K562 (cell line): Measurements from ENCODE around the gene PRSS1. TPM values are rescaled to one million over a fixed set of nuclear protein-coding genes. Genes with fewer than 3 reads are reported as not detected.

Experiments
- ATAC-seq: fragments of 200-7000 bp; cut with Tn5 transposase; 3 replicates; pipeline ENCODE4 v1.9.1; 2020; ENCODE audit warnings: moderate library complexity
- BruUV-seq: library from RNA; stranded (reverse); fragments of 400-500 nt; replicated peaks from 2 replicates; lab custom pipeline; 2021; lab: Mats Ljungman, UMichigan
- CTCF ChIA-PET: fragments of 300-600 bp; formaldehyde crosslinking; extraction: SDS; loops from one replicate; lab custom pipeline; 2021; ENCODE audit warnings: low intra/inter-chr PET ratio; lab: Yijun Ruan, JAX
- POLR2A ChIA-PET: fragments of 300-600, 350-650 bp; sonication (Branson Sonifier 250); formaldehyde crosslinking; extraction: SDS; loops from one replicate; lab custom pipeline; 2021; ENCODE audit warnings: antibody characterized with exemption, inconsistent platforms; lab: Yijun Ruan, JAX
- DNase-seq, 4 experiments: peaks; one replicate each; pipeline versions ENCODE4 v3.0.0 to v3.0.0-alpha.2; 2011 to 2018; ENCODE audit warnings: low spot score in 3 of 4, mixed read lengths in 3 of 4; ENCODE audit errors: extremely low read depth in 1 of 4
- FAIRE-seq: peaks from 2 replicates; lab custom pipeline; 2011; peaks lifted over from hg19 to GRCh38; lab: Jason Lieb, UNC
- H2AFZ ChIP-seq: 2 replicates; pipeline ENCODE4 v1.6.0; 2011; ENCODE audit warnings: low read depth, low read length, control low read depth, inconsistent platforms
- H3K27ac ChIP-seq: fragments of 200-600 bp; 3 replicates; pipeline ENCODE4 v1.8.0; 2011; ENCODE audit warnings: low read depth, mild to moderate bottlenecking, control low read depth, inconsistent platforms, low read length, moderate library complexity, mixed read lengths; ENCODE audit errors: extremely low read depth
- H3K27me3 ChIP-seq, 2 experiments: fragments of 300-600 bp in 1 of 2; 2 replicates in 1 of 2; 3 replicates in 1 of 2; pipeline versions ENCODE4 v1.6.0 to v1.8.0; 2011; ENCODE audit warnings: inconsistent platforms in 2 of 2, low read length in 2 of 2, mild to moderate bottlenecking in 1 of 2, mixed read lengths in 1 of 2, moderate library complexity in 1 of 2; ENCODE audit not compliant: control insufficient read depth in 2 of 2, insufficient read depth in 2 of 2
- H3K36me3 ChIP-seq: fragments of 300-600 bp; 3 replicates; pipeline ENCODE4 v1.8.0; 2011; ENCODE audit warnings: mild to moderate bottlenecking, low read length, inconsistent platforms; ENCODE audit not compliant: control insufficient read depth, insufficient read depth
- H3K4me1 ChIP-seq, 2 experiments: fragments of 200-600 bp in 1 of 2; replicated peaks in 1 of 2; 2 replicates in 1 of 2; 3 replicates in 1 of 2; pipeline versions ENCODE4 v1.5.1 to v1.8.0; 2011; ENCODE audit warnings: inconsistent platforms in 2 of 2, low read length in 2 of 2, mild to moderate bottlenecking in 1 of 2, mixed read lengths in 1 of 2, moderate library complexity in 1 of 2; ENCODE audit not compliant: control insufficient read depth in 2 of 2, insufficient read depth in 2 of 2
- H3K4me2 ChIP-seq: 2 replicates; pipeline ENCODE4 v1.6.1; 2011; ENCODE audit warnings: low read length, control low read depth, inconsistent platforms, mixed read lengths; ENCODE audit not compliant: insufficient read depth
- H3K4me3 ChIP-seq: fragments of 200-600 bp; sonication (generic), shearing (Covaris generic); 2 replicates; pipeline ENCODE4 v1.5.1; 2016; ENCODE audit warnings: control low read depth, inconsistent platforms
- H3K79me2 ChIP-seq: fragments of 200-600 bp; 3 replicates; pipeline ENCODE4 v1.8.0; 2011; ENCODE audit warnings: low read length, inconsistent platforms; ENCODE audit not compliant: control insufficient read depth, insufficient read depth
- H3K9ac ChIP-seq, 2 experiments: 2 replicates each; pipeline versions ENCODE4 v1.6.0 to v1.6.1; 2011; ENCODE audit warnings: low read depth in 2 of 2, low read length in 2 of 2, control low read depth in 1 of 2, inconsistent platforms in 1 of 2, mild to moderate bottlenecking in 1 of 2, mixed read lengths in 1 of 2; ENCODE audit not compliant: insufficient read depth in 1 of 2
- H3K9me1 ChIP-seq: one replicate; pipeline ENCODE4 v1.6.0; 2011; ENCODE audit warnings: inconsistent platforms, mild to moderate bottlenecking, low read length, moderate library complexity; ENCODE audit not compliant: control insufficient read depth, insufficient read depth
- H3K9me3 ChIP-seq: replicated peaks from 2 replicates; pipeline ENCODE4 v1.5.1; 2011; ENCODE audit warnings: low read depth, low read length, inconsistent platforms; ENCODE audit not compliant: control insufficient read depth, insufficient read depth
- H4K20me1 ChIP-seq: replicated peaks from 2 replicates; pipeline ENCODE4 v1.6.1; 2011; ENCODE audit warnings: low read length, inconsistent platforms, mixed read lengths; ENCODE audit not compliant: control insufficient read depth, insufficient read depth
- CBFA2T2 ChIP-seq: fragments of 450-650 bp; conservative IDR thresholded peaks from 2 replicates; pipeline ENCODE4 v1.6.1; 2017; ENCODE audit warnings: mild to moderate bottlenecking
- E2F3 ChIP-seq: fragments of 250-450 bp; sonication (Bioruptor Pico); IDR thresholded peaks from 2 replicates; pipeline ENCODE4 v1.4.0; 2020; ENCODE audit warnings: mild to moderate bottlenecking
- EWSR1 ChIP-seq: fragments of 450-650 bp; IDR thresholded peaks from 2 replicates; pipeline ENCODE4 v1.6.1; 2018; ENCODE audit warnings: borderline replicate concordance, mild to moderate bottlenecking, low read depth, moderate library complexity; ENCODE audit not compliant: partially characterized antibody
- GABPB2 ChIP-seq: fragments of 250-450 bp; sonication (Bioruptor Pico); conservative IDR thresholded peaks from 2 replicates; pipeline ENCODE4 v1.5.1; 2021; ENCODE audit warnings: mild to moderate bottlenecking
- GTF2E2 ChIP-seq: fragments of 200-800 bp; sonication (Bioruptor generic); IDR thresholded peaks from 2 replicates; pipeline ENCODE4 v1.6.1; 2016; ENCODE audit warnings: missing genetic modification characterization, missing compliant biosample characterization
- MCM7 ChIP-seq, 2 experiments: fragments of 450-650 bp; IDR thresholded peaks; 2 replicates each; pipeline ENCODE4 v1.6.1; 2016 to 2018
- RUNX1 ChIP-seq: sonication (generic); IDR thresholded peaks from 2 replicates; pipeline ENCODE4 v1.6.1; 2016; ENCODE audit warnings: antibody characterized with exemption, low read depth
- SMARCA5 ChIP-seq: fragments of 450-650 bp; IDR thresholded peaks from 2 replicates; pipeline ENCODE4 v1.6.1; 2016
- ZNF668 ChIP-seq: fragments of 250-450 bp; sonication (Bioruptor Pico); IDR thresholded peaks from 2 replicates; pipeline ENCODE4 v1.8.0; 2022; ENCODE audit warnings: mild to moderate bottlenecking, inconsistent platforms
- ZNF695 ChIP-seq: fragments of 450-650 bp; formaldehyde crosslinking; IDR thresholded peaks from 2 replicates; pipeline ENCODE4 v1.4.0; 2020; ENCODE audit warnings: mild to moderate bottlenecking, moderate library complexity
- ZSCAN29 ChIP-seq: fragments of 450-650 bp; IDR thresholded peaks from 2 replicates; pipeline ENCODE4 v1.6.1; 2017
- ZSCAN32 ChIP-seq: fragments of 450-650 bp; formaldehyde crosslinking; IDR thresholded peaks from 2 replicates; pipeline ENCODE4 v1.4.0; 2020; ENCODE audit warnings: mild to moderate bottlenecking, moderate library complexity
- WGBS: fragments of 100-300 bp; shearing (Covaris generic); methylation state at CpG from one replicate; pipeline ENCODE4 v1.1.6; 2016; ENCODE audit warnings: low coverage, mixed read lengths; ENCODE audit not compliant: insufficient coverage; ENCODE audit errors: missing lambda C conversion rate; 5-methylcytosine and 5-hydroxymethylcytosine counted together
- in situ Hi-C: fragments of 300-500 bp; cut with MboI; formaldehyde crosslinking; loops from 4 replicates; pipeline ENCODE4 v1.15.0; 2018; ENCODE audit warnings: inconsistent platforms, mixed read lengths
- intact Hi-C: fragments of 100-400 bp; cut with micrococcal nuclease; formaldehyde crosslinking; loops from 2 replicates; pipeline ENCODE4 v1.14.2; 2022
- polyA plus RNA-seq, 8 experiments: library from polyadenylated mRNA; depleted of rRNA in 4 of 8; stranded (reverse) in 5 of 8; unstranded in 3 of 8; fragments of >200 nt; fragmentation: Nextera tagmentation in 2 of 8; fragmentation: Illumina TruSeq in 1 of 8; extraction: Ambion mirVana in 2 of 8; extraction: Trizol in 1 of 8; gene quantifications; 2 replicates each; pipeline versions ENCODE4 v1.2.1 to v1.2.3, GENCODE V29; 2011 to 2014; ENCODE audit warnings: inconsistent platforms in 1 of 8, missing spikeins in 1 of 8
- total RNA-seq, 7 experiments: library from RNA; depleted of rRNA in 6 of 7; stranded (reverse); fragments of >200 nt in 6 of 7; fragmentation: Illumina TruSeq in 2 of 7; extraction: Trizol in 2 of 7; gene quantifications; 2 replicates each; pipeline versions ENCODE4 v1.2.1 to v1.2.3, GENCODE V29; 2011 to 2021; ENCODE audit warnings: low replicate concordance in 1 of 7
- TF ChIP-seq, protein P1 (sequence below): fragments of 450-650 bp; conservative IDR thresholded peaks from 2 replicates; pipeline ENCODE4 v1.6.1; 2016; ENCODE audit warnings: missing genetic modification characterization, low read depth, mild to moderate bottlenecking, missing compliant biosample characterization, moderate library complexity
- TF ChIP-seq, protein P2 (sequence below): fragments of 250-450 bp; sonication (Bioruptor Pico); IDR thresholded peaks from 2 replicates; pipeline ENCODE4 v1.5.1; 2021; ENCODE audit warnings: mild to moderate bottlenecking
- TF ChIP-seq, protein P3 (sequence below): fragments of 250-450 bp; sonication (Bioruptor Pico); IDR thresholded peaks from 2 replicates; pipeline ENCODE4 v1.5.0; 2021; ENCODE audit warnings: mild to moderate bottlenecking, moderate library complexity
- TF ChIP-seq, protein P4 (sequence below): fragments of 450-650 bp; IDR thresholded peaks from 2 replicates; pipeline ENCODE4 v1.6.1; 2016; ENCODE audit warnings: antibody characterized with exemption

The PRSS1 gene
- total and polyA plus RNA-seq, 9 of the 15 experiments (the other 6 are each of a cell fraction or from before 2014, with no cell fraction given): 0.07 to 6.6 (median 0.20) TPM; not detected in 6

DNA sequence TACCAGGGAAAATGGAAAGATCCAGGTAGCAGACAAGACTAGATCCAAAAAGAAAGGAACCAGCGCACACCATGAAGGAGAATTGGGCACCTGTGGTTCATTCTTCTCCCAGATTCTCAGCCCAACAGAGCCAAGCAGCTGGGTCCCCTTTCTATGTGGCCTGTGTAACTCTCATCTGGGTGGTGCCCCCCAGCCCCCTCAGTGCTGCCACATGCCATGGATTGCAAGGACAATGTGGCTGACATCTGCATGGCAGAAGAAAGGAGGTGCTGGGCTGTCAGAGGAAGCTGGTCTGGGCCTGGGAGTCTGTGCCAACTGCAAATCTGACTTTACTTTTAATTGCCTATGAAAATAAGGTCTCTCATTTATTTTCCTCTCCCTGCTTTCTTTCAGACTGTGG lies 42.9 kb downstream of the PRSS1 start:
- ChIA-PET CTCF (no interaction called here), POLR2A (interaction anchor here (0.5 kb wide), 1 partner anchor 89 kb away, joined by 4 read pairs; no protein-coding TSS in a partner anchor)
- H3K9me1 ChIP-seq: no peaks in the 10 kb centered on the region
- no peak overlapping the region for H3K4me2 ChIP-seq
- in situ Hi-C loops: loop anchor here (25.0 kb wide), 1 partner anchor 155 kb away; no protein-coding TSS in a partner anchor
- no peaks in the 10 kb centered on the region for H3K9me3 ChIP-seq
- intact Hi-C loops: no loop called here
- no peak overlapping the region for H3K4me3 ChIP-seq
- H4K20me1 ChIP-seq: no peaks in the 10 kb centered on the region
- H3K27ac ChIP-seq: no peak overlapping the region
- FAIRE-seq: no peak
- 22% methylated on average over 1 of the region's 1 CpG for WGBS
- H3K27me3 ChIP-seq: peaks cover 3 to 39% of the 10 kb centered on the region in 2 experiments; a peak in 4 of 5 replicates
- H3K36me3 ChIP-seq: no peaks in the 10 kb centered on the region
- no peak for ATAC-seq
- H3K79me2 ChIP-seq: no peaks in the 10 kb centered on the region
- no peak overlapping the region for H2AFZ ChIP-seq
- peaks cover 7 to 17% of the 10 kb centered on the region in 2 experiments; a peak in 4 of 5 replicates for H3K4me1 ChIP-seq
- no peak for DNase-seq
- BruUV-seq: no TSS peak
- no peak overlapping the region for H3K9ac ChIP-seq
- no peak for TF ChIP-seq EWSR1
- no peak for TF ChIP-seq ZNF668 (CRISPR knock-in tag)
- TF ChIP-seq, protein P1, sequence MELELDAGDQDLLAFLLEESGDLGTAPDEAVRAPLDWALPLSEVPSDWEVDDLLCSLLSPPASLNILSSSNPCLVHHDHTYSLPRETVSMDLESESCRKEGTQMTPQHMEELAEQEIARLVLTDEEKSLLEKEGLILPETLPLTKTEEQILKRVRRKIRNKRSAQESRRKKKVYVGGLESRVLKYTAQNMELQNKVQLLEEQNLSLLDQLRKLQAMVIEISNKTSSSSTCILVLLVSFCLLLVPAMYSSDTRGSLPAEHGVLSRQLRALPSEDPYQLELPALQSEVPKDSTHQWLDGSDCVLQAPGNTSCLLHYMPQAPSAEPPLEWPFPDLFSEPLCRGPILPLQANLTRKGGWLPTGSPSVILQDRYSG (tag): no peak
- TF ChIP-seq, protein P2, sequence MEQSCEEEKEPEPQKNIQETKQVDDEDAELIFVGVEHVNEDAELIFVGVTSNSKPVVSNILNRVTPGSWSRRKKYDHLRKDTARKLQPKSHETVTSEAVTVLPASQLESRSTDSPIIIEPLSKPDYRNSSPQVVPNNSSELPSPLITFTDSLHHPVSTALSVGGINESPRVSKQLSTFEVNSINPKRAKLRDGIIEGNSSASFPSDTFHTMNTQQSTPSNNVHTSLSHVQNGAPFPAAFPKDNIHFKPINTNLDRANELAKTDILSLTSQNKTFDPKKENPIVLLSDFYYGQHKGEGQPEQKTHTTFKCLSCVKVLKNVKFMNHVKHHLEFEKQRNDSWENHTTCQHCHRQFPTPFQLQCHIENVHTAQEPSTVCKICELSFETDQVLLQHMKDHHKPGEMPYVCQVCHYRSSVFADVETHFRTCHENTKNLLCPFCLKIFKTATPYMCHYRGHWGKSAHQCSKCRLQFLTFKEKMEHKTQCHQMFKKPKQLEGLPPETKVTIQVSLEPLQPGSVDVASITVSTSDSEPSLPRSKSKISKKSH (CRISPR knock-in tag): no peak
- TF ChIP-seq ZSCAN29: no peak
- no peak for TF ChIP-seq RUNX1
- TF ChIP-seq GTF2E2 (tag): no peak
- TF ChIP-seq ZSCAN32 (CRISPR knock-in tag): no peak
- no peak for TF ChIP-seq SMARCA5
- TF ChIP-seq, protein P3, sequence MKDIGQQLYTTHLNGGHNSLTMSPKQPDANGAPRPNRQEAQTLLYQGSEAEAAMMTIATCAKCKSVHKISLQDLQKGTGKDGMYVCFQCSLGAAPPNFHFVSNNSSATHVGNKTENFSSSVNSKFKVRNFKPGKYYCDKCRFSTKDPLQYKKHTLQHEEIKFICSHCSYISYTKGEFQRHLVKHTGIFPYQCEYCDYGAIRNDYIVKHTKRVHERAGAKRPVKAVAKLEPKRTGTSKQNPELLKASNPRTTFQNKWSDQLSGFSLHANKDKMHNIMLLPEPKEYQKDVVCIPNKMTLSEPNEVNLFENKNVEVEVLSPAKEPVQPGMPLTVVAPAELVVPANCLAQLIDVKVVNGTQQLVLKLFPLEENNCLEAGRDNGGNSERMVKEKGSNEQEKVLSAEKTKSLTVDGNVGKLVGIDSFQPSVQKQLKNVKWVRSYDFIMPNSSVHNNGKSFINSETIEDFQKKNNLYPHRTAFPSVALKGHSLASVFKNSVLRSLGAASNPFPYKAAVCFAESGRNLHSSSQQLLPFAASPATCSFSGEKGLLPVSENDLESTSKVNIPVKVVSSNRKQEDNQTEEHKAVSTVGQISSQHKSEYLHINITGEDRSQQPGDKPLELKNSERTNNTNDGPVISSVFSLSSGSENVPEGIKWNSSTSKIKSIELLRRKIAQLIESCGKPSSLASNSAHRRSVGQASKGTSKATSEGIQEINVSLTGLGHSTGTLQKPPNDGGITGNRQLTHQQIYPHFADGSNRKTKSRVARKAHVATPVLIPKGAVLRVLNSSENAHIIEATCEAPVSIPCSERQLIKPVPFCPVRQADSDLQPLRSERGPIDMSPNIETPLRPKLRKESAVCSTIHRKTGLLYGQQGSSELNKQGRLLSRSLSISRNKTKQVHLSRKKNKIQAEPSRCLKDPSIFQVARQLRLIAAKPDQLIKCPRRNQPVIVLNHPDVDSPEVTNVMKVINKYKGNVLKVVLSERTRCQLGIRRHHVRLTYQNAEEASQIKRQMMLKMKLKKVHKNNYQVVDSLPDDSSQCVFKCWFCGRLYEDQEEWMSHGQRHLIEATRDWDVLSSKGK: no peak
- TF ChIP-seq ZNF695 (CRISPR knock-in tag): no peak
- TF ChIP-seq CBFA2T2: no peak
- TF ChIP-seq MCM7 (IDR thresholded peaks at IDR 0.05): no peak
- TF ChIP-seq, protein P4, sequence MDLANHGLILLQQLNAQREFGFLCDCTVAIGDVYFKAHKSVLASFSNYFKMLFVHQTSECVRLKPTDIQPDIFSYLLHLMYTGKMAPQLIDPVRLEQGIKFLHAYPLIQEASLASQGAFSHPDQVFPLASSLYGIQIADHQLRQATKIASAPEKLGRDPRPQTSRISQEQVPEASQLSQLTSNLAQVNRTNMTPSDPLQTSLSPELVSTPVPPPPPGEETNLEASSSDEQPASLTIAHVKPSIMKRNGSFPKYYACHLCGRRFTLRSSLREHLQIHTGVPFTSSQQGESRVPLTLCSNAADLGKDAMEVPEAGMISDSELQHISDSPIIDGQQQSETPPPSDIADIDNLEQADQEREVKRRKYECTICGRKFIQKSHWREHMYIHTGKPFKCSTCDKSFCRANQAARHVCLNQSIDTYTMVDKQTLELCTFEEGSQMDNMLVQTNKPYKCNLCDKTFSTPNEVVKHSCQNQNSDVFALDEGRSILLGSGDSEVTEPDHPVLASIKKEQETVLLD: no peak
- no peak for TF ChIP-seq GABPB2 (CRISPR knock-in tag)
- no peak for TF ChIP-seq E2F3 (CRISPR knock-in tag)
